Measurements from ENCODE around the gene BCL2L11. TPM values are rescaled to one million over a fixed set of nuclear protein-coding genes. Genes with fewer than 3 reads are reported as not detected.

The BCL2L11 gene
- total and polyA plus RNA-seq, 2 donors, result 9.7 to 47.6 TPM

GRCh38 chr2:111113838-111114237, 6.9 kb upstream of the BCL2L11 start:
- no peak overlapping the region for H3K4me3 ChIP-seq (ENCODE audit: low read length in 2 of 2)
- H3K27ac ChIP-seq (ENCODE audit: low read depth in 1 of 2, low read length in 1 of 2), result no peak overlapping the region
- peaks cover 15 to 25% of the 10 kb centered on the region in 2 donors for H3K4me1 ChIP-seq (ENCODE audit: control insufficient read depth in 2 of 2, insufficient read depth in 2 of 2, low read length in 2 of 2)
- 97% methylated on average over 1 of the region's 1 CpG for WGBS
- peaks cover 27 to 39% of the 10 kb centered on the region in 2 donors for H3K27me3 ChIP-seq (ENCODE audit: control insufficient read depth in 2 of 2, insufficient read depth in 1 of 2, low read length in 1 of 2)
- peaks cover 0 to 12% of the 10 kb centered on the region in 2 donors for H3K9me3 ChIP-seq (ENCODE audit: control insufficient read depth in 2 of 2, insufficient read depth in 1 of 2, low read length in 1 of 2)
- no peak for DNase-seq (ENCODE audit: low read depth in 6 of 9, low spot score in 9 of 9)
- no peaks in the 10 kb centered on the region for H3K36me3 ChIP-seq (ENCODE audit: control insufficient read depth in 2 of 2, insufficient read depth in 2 of 2, low read length in 1 of 2)

GRCh38 chr2:111116011-111116746, 4.5 kb upstream of the BCL2L11 start:
- Histone ChIP-seq H3K4me3 (ENCODE audit: low read length in 2 of 2) (no peak overlapping the region), H3K36me3 (ENCODE audit: control insufficient read depth in 2 of 2, insufficient read depth in 2 of 2, low read length in 1 of 2) (no peaks in the 10 kb centered on the region), H3K4me1 (ENCODE audit: control insufficient read depth in 2 of 2, insufficient read depth in 2 of 2, low read length in 2 of 2) (peaks cover 19 to 38% of the 10 kb centered on the region in 2 donors), H3K27me3 (ENCODE audit: control insufficient read depth in 2 of 2, insufficient read depth in 1 of 2, low read length in 1 of 2) (peaks cover 43 to 59% of the 10 kb centered on the region in 2 donors), H3K9me3 (ENCODE audit: control insufficient read depth in 2 of 2, insufficient read depth in 1 of 2, low read length in 1 of 2) (peaks cover 0 to 13% of the 10 kb centered on the region in 2 donors), H3K27ac (ENCODE audit: low read depth in 1 of 2, low read length in 1 of 2) (no peak overlapping the region)
- DNase-seq (ENCODE audit: low read depth in 6 of 9, low spot score in 9 of 9), result no peak
- WGBS, result 76% methylated on average over 7 of the region's 7 CpGs

DNA sequence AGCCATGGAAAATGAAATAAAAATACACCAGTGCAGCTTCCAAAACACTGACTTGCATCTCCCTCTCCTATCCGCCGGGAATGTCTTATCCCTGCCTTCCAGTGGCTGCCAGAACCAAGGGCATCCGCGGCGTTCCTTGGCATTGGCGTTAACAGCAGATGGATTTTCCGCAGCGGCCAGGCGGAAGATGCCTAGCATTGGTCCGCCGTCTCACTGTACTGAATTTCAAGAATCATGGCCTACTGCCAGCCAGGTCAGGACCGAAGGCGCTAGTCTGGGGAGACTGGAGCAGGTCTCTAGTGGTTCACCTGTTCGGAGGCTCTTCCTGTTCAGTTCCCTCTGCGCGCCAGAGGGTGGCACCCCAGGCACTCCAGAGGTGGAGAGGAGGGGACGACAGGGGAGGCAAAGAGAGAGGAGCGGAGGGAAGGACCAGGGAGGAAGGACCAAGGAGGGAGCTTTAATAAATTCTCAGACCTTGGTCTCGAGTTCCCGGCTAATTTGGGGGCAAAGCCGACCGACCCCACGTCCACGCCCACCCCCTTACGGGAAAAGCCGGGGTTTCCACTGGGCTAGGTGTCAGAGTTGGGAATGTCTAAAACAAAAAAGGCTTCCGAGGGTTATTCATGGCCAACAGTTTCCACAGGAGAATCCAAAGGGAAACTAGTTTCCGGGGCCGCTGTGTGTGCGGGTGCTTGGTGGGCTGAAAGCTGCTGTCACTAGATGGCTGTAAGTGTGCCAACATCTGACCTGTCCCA, 3.7 kb upstream of the BCL2L11 start:
- Histone ChIP-seq H3K4me1 (ENCODE audit: control insufficient read depth in 2 of 2, insufficient read depth in 2 of 2, low read length in 2 of 2) (peaks cover 19 to 40% of the 10 kb centered on the region in 2 donors), H3K4me3 (ENCODE audit: low read length in 2 of 2) (peak overlapping the region; percentile 23 to 77), H3K27me3 (ENCODE audit: control insufficient read depth in 2 of 2, insufficient read depth in 1 of 2, low read length in 1 of 2) (peaks cover 43 to 67% of the 10 kb centered on the region in 2 donors), H3K9me3 (ENCODE audit: control insufficient read depth in 2 of 2, insufficient read depth in 1 of 2, low read length in 1 of 2) (peaks cover 0 to 16% of the 10 kb centered on the region in 2 donors), H3K36me3 (ENCODE audit: control insufficient read depth in 2 of 2, insufficient read depth in 2 of 2, low read length in 1 of 2) (no peaks in the 10 kb centered on the region), H3K27ac (ENCODE audit: low read depth in 1 of 2, low read length in 1 of 2) (no peak overlapping the region)
- WGBS, result 10% methylated on average over 30 of the region's 30 CpGs
- peak in 7 of 9 donors; percentile 61 to 87 (median 73) for DNase-seq (ENCODE audit: low read depth in 6 of 9, low spot score in 9 of 9)

DNA sequence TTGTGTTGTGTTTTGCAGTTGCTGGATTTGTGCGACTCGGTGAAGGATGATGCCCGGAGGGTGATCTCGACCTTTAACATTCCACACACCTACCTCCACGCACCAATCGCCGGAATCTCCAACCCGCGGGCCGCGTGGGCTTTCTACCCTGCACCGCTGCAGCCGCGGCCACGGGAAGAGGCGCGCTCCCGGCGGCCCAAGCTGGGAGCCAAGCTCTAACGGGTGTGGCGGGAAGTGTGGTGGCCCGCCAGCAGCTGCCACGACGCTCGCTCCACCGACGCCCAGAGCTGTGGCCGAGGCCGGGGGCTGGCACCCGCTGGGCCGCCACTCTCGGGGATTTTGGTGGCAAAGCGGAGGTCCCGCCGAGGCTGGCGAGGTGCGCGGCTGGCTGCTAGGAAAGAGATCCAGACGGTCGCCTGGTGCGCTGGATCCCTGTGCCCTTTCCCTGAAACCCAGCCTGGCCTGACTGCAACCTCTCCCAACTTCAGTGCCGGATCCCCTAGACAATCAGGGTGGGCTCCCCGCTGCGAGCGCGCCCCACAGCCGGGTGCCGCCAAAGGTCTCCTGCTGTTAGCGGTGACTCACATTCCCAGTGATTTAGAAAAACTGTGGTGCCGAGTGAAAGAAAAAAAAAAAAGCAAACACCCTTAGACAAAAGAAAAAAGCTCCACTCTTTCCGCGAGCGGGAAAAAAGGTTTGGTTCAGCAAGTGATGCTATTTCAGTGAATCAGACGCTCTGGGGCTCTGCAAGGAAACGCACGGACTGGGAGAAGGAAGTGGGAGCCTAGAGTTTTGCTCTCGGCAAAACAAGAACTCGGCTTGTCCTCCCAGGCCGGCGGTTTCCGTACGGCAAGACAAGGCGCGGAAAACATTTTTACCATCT, 2.9 kb upstream of the BCL2L11 start:
- WGBS, result 2% methylated on average over 64 of the region's 64 CpGs
- peak in 5 of 9 donors; percentile 24 to 65 (median 32) for DNase-seq (ENCODE audit: low read depth in 6 of 9, low spot score in 9 of 9)
- Histone ChIP-seq H3K4me3 (ENCODE audit: low read length in 2 of 2) (peak overlapping the region; percentile 41 to 77), H3K36me3 (ENCODE audit: control insufficient read depth in 2 of 2, insufficient read depth in 2 of 2, low read length in 1 of 2) (no peaks in the 10 kb centered on the region), H3K9me3 (ENCODE audit: control insufficient read depth in 2 of 2, insufficient read depth in 1 of 2, low read length in 1 of 2) (peaks cover 0 to 16% of the 10 kb centered on the region in 2 donors), H3K4me1 (ENCODE audit: control insufficient read depth in 2 of 2, insufficient read depth in 2 of 2, low read length in 2 of 2) (peaks cover 19 to 42% of the 10 kb centered on the region in 2 donors), H3K27ac (ENCODE audit: low read depth in 1 of 2, low read length in 1 of 2) (no peak overlapping the region), H3K27me3 (ENCODE audit: control insufficient read depth in 2 of 2, insufficient read depth in 1 of 2, low read length in 1 of 2) (peaks cover 43 to 69% of the 10 kb centered on the region in 2 donors)

DNA sequence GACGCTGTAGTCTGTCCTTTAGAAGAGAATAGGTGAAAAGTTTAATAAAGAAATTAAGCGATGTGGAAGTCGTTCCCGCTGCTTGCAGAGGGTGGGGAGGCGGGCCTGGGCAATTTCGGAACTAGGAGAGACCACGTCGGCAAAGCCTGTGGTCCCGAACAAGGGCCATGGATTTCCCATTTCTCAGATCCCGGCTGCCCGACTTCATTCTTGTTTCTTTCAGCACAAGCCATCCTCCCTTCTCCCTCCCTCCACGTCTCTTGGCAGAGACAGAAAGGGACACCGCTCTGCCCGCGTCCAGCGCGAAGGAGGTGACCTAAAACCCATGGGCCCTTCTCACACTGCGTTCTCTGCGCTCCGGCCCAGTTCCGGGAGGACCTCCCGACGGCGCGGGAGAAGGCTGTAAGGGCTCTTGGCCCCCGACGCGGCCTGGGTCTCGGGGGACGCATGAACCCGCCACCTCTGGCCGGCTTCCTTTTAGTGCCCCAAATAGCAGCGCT, 2.2 kb upstream of the BCL2L11 start:
- peaks cover 19 to 47% of the 10 kb centered on the region in 2 donors for H3K4me1 ChIP-seq (ENCODE audit: control insufficient read depth in 2 of 2, insufficient read depth in 2 of 2, low read length in 2 of 2)
- DNase-seq (ENCODE audit: low read depth in 6 of 9, low spot score in 9 of 9), result peak in 2 of 9 donors; percentile 9 to 21
- H3K9me3 ChIP-seq (ENCODE audit: control insufficient read depth in 2 of 2, insufficient read depth in 1 of 2, low read length in 1 of 2), result peaks cover 0 to 16% of the 10 kb centered on the region in 2 donors
- peaks cover 46 to 74% of the 10 kb centered on the region in 2 donors for H3K27me3 ChIP-seq (ENCODE audit: control insufficient read depth in 2 of 2, insufficient read depth in 1 of 2, low read length in 1 of 2)
- peak overlapping the region in 1 of 2 donors; percentile 25 for H3K27ac ChIP-seq (ENCODE audit: low read depth in 1 of 2, low read length in 1 of 2)
- whole genome bisulfite sequencing, result 4% methylated on average over 33 of the region's 33 CpGs
- H3K4me3 ChIP-seq (ENCODE audit: low read length in 2 of 2), result peak overlapping the region; percentile 41 to 77
- peaks cover 0 to under 1% of the 10 kb centered on the region in 2 donors for H3K36me3 ChIP-seq (ENCODE audit: control insufficient read depth in 2 of 2, insufficient read depth in 2 of 2, low read length in 1 of 2)

DNA sequence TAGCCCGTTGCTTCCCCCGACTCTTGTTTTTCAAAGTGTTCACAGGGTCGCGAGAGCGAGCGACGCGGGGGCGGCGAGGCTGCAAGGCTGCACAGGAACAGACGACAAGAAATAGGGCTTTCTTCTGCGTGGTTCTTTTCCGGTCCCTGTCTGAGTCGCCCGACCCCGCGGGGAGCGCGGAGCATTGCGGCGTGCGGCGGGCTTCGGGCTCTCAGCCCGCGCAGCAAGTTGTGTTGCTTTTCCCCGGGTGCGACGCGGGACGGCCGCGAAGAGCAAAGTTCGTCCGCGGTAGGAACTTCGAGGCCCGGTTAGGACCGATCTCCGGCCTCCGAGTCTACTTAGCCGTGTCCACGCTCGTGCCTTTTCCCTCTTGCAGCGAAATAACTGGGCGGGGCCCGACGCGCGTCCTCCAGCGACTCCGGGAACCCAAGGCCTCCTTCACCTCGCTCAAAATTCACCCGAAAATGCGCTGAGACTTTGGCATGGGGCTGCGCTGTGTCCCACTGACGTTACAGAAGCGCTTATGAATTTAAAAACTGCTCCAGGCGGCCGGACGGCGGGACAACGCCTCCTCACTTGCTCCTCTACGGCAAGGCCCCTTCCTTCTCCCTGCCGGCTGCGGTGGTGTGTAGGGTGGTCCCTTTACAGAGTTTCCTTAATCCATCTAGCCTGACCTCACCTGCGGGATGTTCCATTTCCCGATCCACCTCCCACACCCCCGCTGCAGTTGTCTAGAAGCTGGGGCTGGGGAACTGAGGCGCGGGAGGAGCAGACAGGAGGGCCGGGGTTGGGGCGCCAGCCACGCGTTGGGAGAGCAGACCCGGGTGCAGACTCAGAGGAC, 1.5 kb upstream of the BCL2L11 start:
- H3K4me1 ChIP-seq (ENCODE audit: control insufficient read depth in 2 of 2, insufficient read depth in 2 of 2, low read length in 2 of 2), result peaks cover 19 to 52% of the 10 kb centered on the region in 2 donors
- H3K9me3 ChIP-seq (ENCODE audit: control insufficient read depth in 2 of 2, insufficient read depth in 1 of 2, low read length in 1 of 2), result peaks cover 0 to 16% of the 10 kb centered on the region in 2 donors
- peak overlapping the region; percentile 41 to 77 for H3K4me3 ChIP-seq (ENCODE audit: low read length in 2 of 2)
- 2% methylated on average over 76 of the region's 76 CpGs for WGBS
- peaks cover 7% of the 10 kb centered on the region in 2 donors for H3K36me3 ChIP-seq (ENCODE audit: control insufficient read depth in 2 of 2, insufficient read depth in 2 of 2, low read length in 1 of 2)
- peaks cover 46 to 76% of the 10 kb centered on the region in 2 donors for H3K27me3 ChIP-seq (ENCODE audit: control insufficient read depth in 2 of 2, insufficient read depth in 1 of 2, low read length in 1 of 2)
- peak overlapping the region; percentile 14 to 66 for H3K27ac ChIP-seq (ENCODE audit: low read depth in 1 of 2, low read length in 1 of 2)
- peak in 7 of 9 donors; percentile 23 to 74 (median 39) for DNase-seq (ENCODE audit: low read depth in 6 of 9, low spot score in 9 of 9)

- H3K4me1 ChIP-seq (ENCODE audit: control insufficient read depth in 2 of 2, insufficient read depth in 2 of 2, low read length in 2 of 2), result peaks cover 19 to 52% of the 10 kb centered on the region in 2 donors
Observed at GRCh38 chr2:111119822-111120252, 877 bp upstream of the BCL2L11 start.

More at GRCh38 chr2:111119822-111120252, 877 bp upstream of the BCL2L11 start:
- Histone ChIP-seq H3K27ac (ENCODE audit: low read depth in 1 of 2, low read length in 1 of 2) (peak overlapping the region; percentile 7 to 83), H3K9me3 (ENCODE audit: control insufficient read depth in 2 of 2, insufficient read depth in 1 of 2, low read length in 1 of 2) (peaks cover 0 to 16% of the 10 kb centered on the region in 2 donors), H3K4me3 (ENCODE audit: low read length in 2 of 2) (peak overlapping the region; percentile 41 to 77), H3K36me3 (ENCODE audit: control insufficient read depth in 2 of 2, insufficient read depth in 2 of 2, low read length in 1 of 2) (peaks cover 11 to 12% of the 10 kb centered on the region in 2 donors), H3K27me3 (ENCODE audit: control insufficient read depth in 2 of 2, insufficient read depth in 1 of 2, low read length in 1 of 2) (peaks cover 46 to 73% of the 10 kb centered on the region in 2 donors)
- DNase-seq (ENCODE audit: low read depth in 6 of 9, low spot score in 9 of 9), result peak in 3 of 9 donors; percentile 23 to 60 (median 29)
- WGBS, result 2% methylated on average over 27 of the region's 27 CpGs
